Esophagus muscularis mucosa (tissue), 4 donors: ENCODE data around the gene CD300LB. TPM values are rescaled to one million over a fixed set of nuclear protein-coding genes. Genes with fewer than 3 reads are reported as not detected.

Source experiments
- DNase-seq: peaks from one replicate; pipeline ENCODE4 v3.0.0-alpha.2; 2017; ENCODE audit errors: extremely low spot score
- H3K27ac ChIP-seq, 4 donors: fragments of 200-600 bp; sonication (generic); replicated peaks in 1 of 4; 1 replicate in 3 of 4; 2 replicates in 1 of 4; pipeline ENCODE4 v1.5.1; 2016 to 2019; ENCODE audit warnings: mild to moderate bottlenecking in 1 of 4
- H3K27me3 ChIP-seq, 4 donors: fragments of 200-600 bp; sonication (generic); one replicate each; pipeline versions ENCODE4 v1.5.1 to v1.6.0; 2016 to 2019
- H3K36me3 ChIP-seq, 4 donors: fragments of 200-600 bp; sonication (generic); one replicate each; pipeline ENCODE4 v1.5.1; 2016 to 2019
- H3K4me1 ChIP-seq, 4 donors: fragments of 200-600 bp; sonication (generic); one replicate each; pipeline ENCODE4 v1.5.1; 2016 to 2019
- H3K4me3 ChIP-seq, 4 donors: fragments of 200-600 bp; sonication (generic); 1 replicate in 2 of 4; 2 replicates in 2 of 4; pipeline ENCODE4 v1.5.1; 2016 to 2019; ENCODE audit warnings: mild to moderate bottlenecking in 4 of 4, moderate library complexity in 1 of 4
- H3K9me3 ChIP-seq, 4 donors: fragments of 200-600 bp; sonication (generic); 1 replicate in 3 of 4; 2 replicates in 1 of 4; pipeline ENCODE4 v1.5.1; 2016 to 2019
- EP300 ChIP-seq: sonication (generic); formaldehyde crosslinking; IDR thresholded peaks from one replicate; pipeline ENCODE4 v1.6.1; 2017; ENCODE audit warnings: antibody characterized with exemption
- POLR2A ChIP-seq: fragments of 450-650 bp; IDR thresholded peaks from one replicate; pipeline ENCODE4 v1.6.1; 2017; ENCODE audit warnings: antibody characterized with exemption, moderate library complexity, mild to moderate bottlenecking, low read depth
- POLR2AphosphoS5 ChIP-seq, 2 donors: sonication (generic); formaldehyde crosslinking; IDR thresholded peaks; one replicate each; pipeline ENCODE4 v1.6.1; 2017; ENCODE audit warnings: antibody characterized with exemption in 2 of 2
- WGBS: methylation state at CpG from one replicate; pipeline ENCODE4 v1.1.5; 2018; 5-methylcytosine and 5-hydroxymethylcytosine counted together
- intact Hi-C: fragments of 100-400 bp; cut with DNase I; formaldehyde crosslinking; loops from one replicate; pipeline ENCODE4 v1.15.1; 2023
- total RNA-seq, 4 donors: library from RNA; depleted of rRNA; stranded (reverse); fragments of >200 nt; gene quantifications; one replicate each; pipeline versions ENCODE4 v1.1.0 to v1.2.1, GENCODE V29; 2016
- TF ChIP-seq, protein P1 (sequence below), 3 experiments: fragments of 200-600 bp in 2 of 3; fragments of 450-650 bp in 1 of 3; sonication (generic) in 2 of 3; IDR thresholded peaks; one replicate each; pipeline ENCODE4 v1.5.1; 2017 to 2019; ENCODE audit warnings: antibody characterized with exemption in 3 of 3, mild to moderate bottlenecking in 2 of 3, moderate library complexity in 1 of 3

The CD300LB gene
- total RNA-seq, 4 donors from 2014 or later = 0.17 to 0.83 (median 0.23) TPM; not detected in 1

DNA sequence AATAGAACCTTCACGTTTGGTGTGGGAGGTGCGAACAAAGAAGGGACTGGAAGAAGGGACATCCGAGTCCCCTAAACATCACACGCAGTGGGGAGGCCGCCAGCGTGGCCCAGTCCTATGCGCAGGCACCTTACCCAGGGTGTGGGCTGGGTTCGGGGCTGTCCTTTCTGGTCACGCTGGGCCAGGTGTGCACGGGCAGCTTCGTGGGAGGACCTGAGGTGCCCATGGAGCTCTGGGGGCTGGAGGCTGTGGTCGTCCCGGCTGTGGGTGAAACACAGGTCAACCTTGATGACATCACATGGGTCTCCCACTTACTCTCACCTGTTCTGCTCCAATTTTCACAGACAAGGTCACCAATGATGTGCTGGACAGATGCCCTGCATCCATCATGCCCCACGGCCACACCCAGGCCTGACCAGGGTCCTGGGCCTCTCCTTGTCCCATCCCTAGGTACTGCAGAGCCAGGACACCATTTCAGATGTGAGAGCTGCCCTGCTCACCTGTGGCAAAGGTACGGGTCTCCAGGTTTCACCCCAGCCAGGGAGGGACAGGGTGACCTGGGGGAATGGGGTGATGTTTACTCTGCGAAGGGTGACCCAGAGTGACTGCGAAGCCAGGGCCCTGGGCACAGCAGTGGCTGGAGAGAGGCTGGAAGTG lies 11.6 kb upstream of the CD300LB start:
- Histone ChIP-seq H3K27me3 (peaks cover 0 to 5% (median 0%) of the 10 kb centered on the region in 4 donors), H3K4me1 (no peaks in the 10 kb centered on the region), H3K4me3 (no peak overlapping the region), H3K36me3 (no peaks in the 10 kb centered on the region), H3K27ac (no peak overlapping the region), H3K9me3 (no peaks in the 10 kb centered on the region)
- WGBS = 92% methylated on average over 10 of the region's 17 CpGs
- intact Hi-C loops = no loop called here
- no peak for DNase-seq
- TF ChIP-seq POLR2AphosphoS5 (IDR thresholded peaks at IDR 0.05) = no peak
- no peak for TF ChIP-seq EP300
- TF ChIP-seq, protein P1, sequence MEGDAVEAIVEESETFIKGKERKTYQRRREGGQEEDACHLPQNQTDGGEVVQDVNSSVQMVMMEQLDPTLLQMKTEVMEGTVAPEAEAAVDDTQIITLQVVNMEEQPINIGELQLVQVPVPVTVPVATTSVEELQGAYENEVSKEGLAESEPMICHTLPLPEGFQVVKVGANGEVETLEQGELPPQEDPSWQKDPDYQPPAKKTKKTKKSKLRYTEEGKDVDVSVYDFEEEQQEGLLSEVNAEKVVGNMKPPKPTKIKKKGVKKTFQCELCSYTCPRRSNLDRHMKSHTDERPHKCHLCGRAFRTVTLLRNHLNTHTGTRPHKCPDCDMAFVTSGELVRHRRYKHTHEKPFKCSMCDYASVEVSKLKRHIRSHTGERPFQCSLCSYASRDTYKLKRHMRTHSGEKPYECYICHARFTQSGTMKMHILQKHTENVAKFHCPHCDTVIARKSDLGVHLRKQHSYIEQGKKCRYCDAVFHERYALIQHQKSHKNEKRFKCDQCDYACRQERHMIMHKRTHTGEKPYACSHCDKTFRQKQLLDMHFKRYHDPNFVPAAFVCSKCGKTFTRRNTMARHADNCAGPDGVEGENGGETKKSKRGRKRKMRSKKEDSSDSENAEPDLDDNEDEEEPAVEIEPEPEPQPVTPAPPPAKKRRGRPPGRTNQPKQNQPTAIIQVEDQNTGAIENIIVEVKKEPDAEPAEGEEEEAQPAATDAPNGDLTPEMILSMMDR (IDR thresholded peaks at IDR 0.05) = no peak
- no peak for TF ChIP-seq POLR2A

DNA sequence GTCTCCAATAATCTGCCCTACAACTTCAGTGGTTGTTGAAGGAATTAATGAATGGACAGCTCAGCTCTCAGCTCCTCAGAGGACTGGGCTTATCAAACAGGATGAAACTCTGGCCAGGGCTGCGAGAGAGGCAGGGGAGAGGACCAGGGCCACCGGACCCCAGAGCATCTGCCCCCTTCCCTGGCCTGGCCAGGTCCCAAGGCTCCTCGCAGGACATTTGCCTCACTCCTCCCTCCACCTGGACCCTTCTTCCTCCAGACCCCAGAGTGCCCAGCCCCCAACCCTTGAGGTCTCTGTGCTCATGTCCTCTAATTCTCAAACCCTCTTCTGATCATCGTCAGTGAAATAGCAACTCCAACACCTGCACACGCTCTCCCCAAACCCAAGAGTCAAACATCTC lies 10.9 kb upstream of the CD300LB start:
- no peaks in the 10 kb centered on the region for H3K36me3 ChIP-seq
- no peaks in the 10 kb centered on the region for H3K9me3 ChIP-seq
- H3K4me1 ChIP-seq = no peaks in the 10 kb centered on the region
- H3K27me3 ChIP-seq = peaks cover 0 to 5% (median 0%) of the 10 kb centered on the region in 4 donors
- WGBS = 79% methylated on average over 5 of the region's 5 CpGs
- DNase-seq = no peak
- no peak overlapping the region for H3K27ac ChIP-seq
- H3K4me3 ChIP-seq = no peak overlapping the region
- TF ChIP-seq POLR2A (no peak), EP300 (no peak), POLR2AphosphoS5 (IDR thresholded peaks at IDR 0.05) (no peak)
- TF ChIP-seq, protein P1 (IDR thresholded peaks at IDR 0.05) = no peak
- intact Hi-C loops = no loop called here

DNA sequence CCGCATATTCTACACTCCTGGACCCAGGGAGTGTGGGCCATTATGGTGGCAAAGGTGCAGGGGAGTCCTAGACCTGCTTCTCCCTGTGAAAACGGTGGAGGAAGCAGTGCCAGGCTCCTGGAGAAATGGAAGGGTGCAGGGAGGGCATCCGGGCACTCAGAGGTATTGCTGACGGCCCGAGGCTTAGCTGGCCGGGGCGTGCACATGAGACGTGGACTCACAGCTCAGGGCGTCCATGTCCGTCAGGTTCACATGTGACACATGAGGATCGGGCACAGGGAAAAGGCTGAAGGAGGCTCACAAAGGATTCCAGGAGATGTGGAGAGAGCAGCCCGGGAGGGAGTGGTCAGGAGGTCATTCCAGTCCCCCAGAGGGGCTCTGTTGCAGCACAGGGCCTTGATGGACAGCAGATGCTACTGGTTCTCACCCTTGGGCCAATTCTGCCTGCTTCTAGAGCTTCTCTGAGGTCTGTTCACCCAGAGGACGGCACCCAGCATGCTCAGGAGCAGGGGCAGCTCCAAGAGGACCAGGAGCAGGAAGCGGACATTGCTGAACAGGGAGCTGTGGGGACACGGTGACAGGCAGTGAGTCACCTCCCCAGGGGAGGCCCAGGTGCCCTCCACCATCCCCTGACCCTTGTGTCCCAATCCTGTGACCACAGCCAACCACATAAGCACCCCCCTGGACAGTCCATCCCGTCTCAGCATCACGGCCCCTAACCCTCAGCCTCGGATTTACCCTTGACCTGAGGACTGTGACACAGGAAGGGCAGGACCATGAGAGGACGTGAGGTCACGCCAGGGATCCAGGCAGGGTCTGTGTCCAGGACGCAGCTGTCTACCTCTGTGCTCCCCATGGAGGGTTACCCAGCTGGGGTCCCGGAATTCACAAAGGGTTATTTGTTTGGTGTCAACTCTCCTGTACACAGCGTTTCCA lies 10.2 kb upstream of the CD300LB start:
- 73% methylated on average over 14 of the region's 23 CpGs for WGBS
- H3K27me3 ChIP-seq = peaks cover 0 to 5% (median 0%) of the 10 kb centered on the region in 4 donors
- H3K4me1 ChIP-seq = no peaks in the 10 kb centered on the region
- intact Hi-C loops = no loop called here
- DNase-seq = no peak
- H3K36me3 ChIP-seq = no peaks in the 10 kb centered on the region
- TF ChIP-seq, protein P1 (IDR thresholded peaks at IDR 0.05) = no peak
- no peak for TF ChIP-seq POLR2A
- TF ChIP-seq EP300 = no peak
- no peak for TF ChIP-seq POLR2AphosphoS5 (IDR thresholded peaks at IDR 0.05)
- no peak overlapping the region for H3K27ac ChIP-seq
- H3K4me3 ChIP-seq = no peak overlapping the region
- H3K9me3 ChIP-seq = no peaks in the 10 kb centered on the region

DNA sequence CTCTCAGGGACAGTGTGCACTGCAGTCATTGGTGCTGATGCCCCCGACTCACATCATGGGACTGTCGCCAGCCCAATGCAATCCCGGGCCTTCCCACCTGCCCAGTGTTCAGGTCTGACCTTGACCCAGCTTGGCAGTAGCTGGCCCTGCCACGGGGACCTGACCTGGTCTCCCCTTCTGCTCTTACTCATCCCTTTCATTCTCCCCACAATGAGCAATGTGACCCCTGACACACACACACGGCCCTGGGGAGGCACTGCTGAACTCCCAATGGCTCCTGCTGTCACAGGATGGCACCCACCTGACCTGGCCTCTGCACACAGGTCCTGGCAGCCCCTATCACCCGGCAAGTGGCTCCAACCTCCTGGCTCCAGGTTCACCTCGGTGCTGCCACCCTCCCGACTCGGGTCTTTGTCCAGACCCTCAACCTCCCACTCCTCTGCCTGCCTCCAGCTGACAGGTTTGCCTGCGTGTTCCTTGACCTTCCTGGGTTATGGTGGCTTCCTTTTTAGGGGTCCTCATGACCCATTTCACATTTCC lies 8.1 kb upstream of the CD300LB start:
- TF ChIP-seq POLR2A (no peak), POLR2AphosphoS5 (IDR thresholded peaks at IDR 0.05) (no peak), EP300 (no peak)
- TF ChIP-seq, protein P1 (IDR thresholded peaks at IDR 0.05) = no peak
- no peaks in the 10 kb centered on the region for H3K36me3 ChIP-seq
- H3K4me1 ChIP-seq = no peaks in the 10 kb centered on the region
- 75% methylated on average over 10 of the region's 10 CpGs for WGBS
- peaks cover 0 to 6% (median 0%) of the 10 kb centered on the region in 4 donors for H3K27me3 ChIP-seq
- intact Hi-C loops = loop anchor here (10.0 kb wide), 1 partner anchor 65 kb away; no protein-coding TSS in a partner anchor
- no peak overlapping the region for H3K27ac ChIP-seq
- no peak overlapping the region for H3K4me3 ChIP-seq
- DNase-seq = no peak
- peaks cover 0 to 5% (median 2%) of the 10 kb centered on the region in 4 donors for H3K9me3 ChIP-seq
